ENCODE measurements around the gene GIGYF2. TPM values are rescaled to one million over a fixed set of nuclear protein-coding genes. Genes with fewer than 3 reads are reported as not detected.

Gene GIGYF2
- total and polyA plus RNA-seq, 4 donors = 10.6 to 50.5 (median 26.7) TPM

GRCh38 chr2:232861353-232861752, 164.2 kb downstream of the GIGYF2 start:
- WGBS = 72% methylated on average over 5 of the region's 5 CpGs

GRCh38 chr2:232863996-232864395, 166.9 kb downstream of the GIGYF2 start:
- Histone ChIP-seq H3K27ac (ENCODE audit: low read depth in 1 of 2, low read length in 2 of 2) (no peak overlapping the region), H3K9me3 (ENCODE audit: control insufficient read depth in 4 of 4, low read length in 3 of 4) (no peaks in the 10 kb centered on the region), H3K9ac (ENCODE audit: low read depth in 1 of 2, low read length in 2 of 2) (no peak overlapping the region), H3K27me3 (ENCODE audit: control insufficient read depth in 4 of 4, insufficient read depth in 4 of 4, low read length in 3 of 4) (no peaks in the 10 kb centered on the region), H3K4me3 (ENCODE audit: low read depth in 1 of 3, low read length in 3 of 3) (no peak overlapping the region), H3K4me1 (ENCODE audit: control insufficient read depth in 4 of 4, insufficient read depth in 4 of 4, low read length in 3 of 4) (peaks cover 3 to 20% (median 11%) of the 10 kb centered on the region in 4 donors), H3K36me3 (ENCODE audit: control insufficient read depth in 4 of 4, insufficient read depth in 3 of 4, low read depth in 1 of 4, low read length in 3 of 4) (no peaks in the 10 kb centered on the region)
- TF ChIP-seq TAF1 (conservative IDR thresholded peaks at IDR 0.05) (no peak), RAD21 (IDR thresholded peaks at IDR 0.05) (no peak), HNF4G (IDR thresholded peaks at IDR 0.05) (no peak), JUND (IDR thresholded peaks at IDR 0.05) (no peak), EGR1 (IDR thresholded peaks at IDR 0.05; ENCODE audit: low read depth in 2 of 2) (no peak), SP1 (IDR thresholded peaks at IDR 0.05) (no peak), YY1 (IDR thresholded peaks at IDR 0.05) (no peak)
- 98% methylated on average over 2 of the region's 2 CpGs for WGBS
- no peak for DNase-seq (ENCODE audit: low spot score)

More at GRCh38 chr2:232861353-232861752, 164.2 kb downstream of the GIGYF2 start:
- DNase-seq (ENCODE audit: low spot score) = no peak
- TF ChIP-seq SP1 (IDR thresholded peaks at IDR 0.05) (no peak), FOXA1 (IDR thresholded peaks at IDR 0.05) (no peak), JUND (IDR thresholded peaks at IDR 0.05) (no peak), NR2F2 (IDR thresholded peaks at IDR 0.05) (no peak), TAF1 (conservative IDR thresholded peaks at IDR 0.05) (no peak), HNF4A (conservative IDR thresholded peaks at IDR 0.05) (no peak), FOXA2 (IDR thresholded peaks at IDR 0.05) (no peak), ATF3 (IDR thresholded peaks at IDR 0.05) (no peak)
- TF ChIP-seq, protein P1, sequence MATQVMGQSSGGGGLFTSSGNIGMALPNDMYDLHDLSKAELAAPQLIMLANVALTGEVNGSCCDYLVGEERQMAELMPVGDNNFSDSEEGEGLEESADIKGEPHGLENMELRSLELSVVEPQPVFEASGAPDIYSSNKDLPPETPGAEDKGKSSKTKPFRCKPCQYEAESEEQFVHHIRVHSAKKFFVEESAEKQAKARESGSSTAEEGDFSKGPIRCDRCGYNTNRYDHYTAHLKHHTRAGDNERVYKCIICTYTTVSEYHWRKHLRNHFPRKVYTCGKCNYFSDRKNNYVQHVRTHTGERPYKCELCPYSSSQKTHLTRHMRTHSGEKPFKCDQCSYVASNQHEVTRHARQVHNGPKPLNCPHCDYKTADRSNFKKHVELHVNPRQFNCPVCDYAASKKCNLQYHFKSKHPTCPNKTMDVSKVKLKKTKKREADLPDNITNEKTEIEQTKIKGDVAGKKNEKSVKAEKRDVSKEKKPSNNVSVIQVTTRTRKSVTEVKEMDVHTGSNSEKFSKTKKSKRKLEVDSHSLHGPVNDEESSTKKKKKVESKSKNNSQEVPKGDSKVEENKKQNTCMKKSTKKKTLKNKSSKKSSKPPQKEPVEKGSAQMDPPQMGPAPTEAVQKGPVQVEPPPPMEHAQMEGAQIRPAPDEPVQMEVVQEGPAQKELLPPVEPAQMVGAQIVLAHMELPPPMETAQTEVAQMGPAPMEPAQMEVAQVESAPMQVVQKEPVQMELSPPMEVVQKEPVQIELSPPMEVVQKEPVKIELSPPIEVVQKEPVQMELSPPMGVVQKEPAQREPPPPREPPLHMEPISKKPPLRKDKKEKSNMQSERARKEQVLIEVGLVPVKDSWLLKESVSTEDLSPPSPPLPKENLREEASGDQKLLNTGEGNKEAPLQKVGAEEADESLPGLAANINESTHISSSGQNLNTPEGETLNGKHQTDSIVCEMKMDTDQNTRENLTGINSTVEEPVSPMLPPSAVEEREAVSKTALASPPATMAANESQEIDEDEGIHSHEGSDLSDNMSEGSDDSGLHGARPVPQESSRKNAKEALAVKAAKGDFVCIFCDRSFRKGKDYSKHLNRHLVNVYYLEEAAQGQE (IDR thresholded peaks at IDR 0.05) = no peak
- H3K4me1 ChIP-seq (ENCODE audit: control insufficient read depth in 4 of 4, insufficient read depth in 4 of 4, low read length in 3 of 4) = peaks cover 5 to 40% (median 28%) of the 10 kb centered on the region in 4 donors
- no peaks in the 10 kb centered on the region for H3K36me3 ChIP-seq (ENCODE audit: control insufficient read depth in 4 of 4, insufficient read depth in 3 of 4, low read depth in 1 of 4, low read length in 3 of 4)
- no peaks in the 10 kb centered on the region for H3K27me3 ChIP-seq (ENCODE audit: control insufficient read depth in 4 of 4, insufficient read depth in 4 of 4, low read length in 3 of 4)
- H3K9ac ChIP-seq (ENCODE audit: low read depth in 1 of 2, low read length in 2 of 2) = no peak overlapping the region
- no peaks in the 10 kb centered on the region for H3K9me3 ChIP-seq (ENCODE audit: control insufficient read depth in 4 of 4, low read length in 3 of 4)
- peak overlapping the region; percentile 71 to 94 for H3K27ac ChIP-seq (ENCODE audit: low read depth in 1 of 2, low read length in 2 of 2)
- no peak overlapping the region for H3K4me3 ChIP-seq (ENCODE audit: low read depth in 1 of 3, low read length in 3 of 3)

DNA sequence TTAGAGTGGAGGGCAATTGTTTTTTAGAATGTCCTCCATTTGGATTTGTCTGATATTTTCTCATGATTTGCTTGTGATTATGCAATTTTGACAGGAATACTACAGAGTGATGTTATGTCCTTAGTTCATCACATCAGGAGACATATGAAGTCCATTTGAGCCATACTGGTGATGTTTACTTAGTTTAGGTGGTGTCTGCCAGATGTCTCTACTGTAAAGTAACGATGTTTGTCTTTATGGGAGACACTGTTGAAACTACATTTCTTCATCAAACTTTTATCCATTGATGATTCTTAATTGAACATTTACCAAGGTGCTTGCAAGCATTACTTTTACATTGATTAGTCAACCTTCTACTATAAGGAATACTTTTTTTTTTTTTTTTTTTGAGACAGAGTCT, 168.0 kb downstream of the GIGYF2 start:
- Histone ChIP-seq H3K4me1 (ENCODE audit: control insufficient read depth in 4 of 4, insufficient read depth in 4 of 4, low read length in 3 of 4) (peaks cover 1 to 14% (median 11%) of the 10 kb centered on the region in 4 donors), H3K27ac (ENCODE audit: low read depth in 1 of 2, low read length in 2 of 2) (no peak overlapping the region), H3K9me3 (ENCODE audit: control insufficient read depth in 4 of 4, low read length in 3 of 4) (no peaks in the 10 kb centered on the region), H3K9ac (ENCODE audit: low read depth in 1 of 2, low read length in 2 of 2) (no peak overlapping the region), H3K4me3 (ENCODE audit: low read depth in 1 of 3, low read length in 3 of 3) (no peak overlapping the region), H3K27me3 (ENCODE audit: control insufficient read depth in 4 of 4, insufficient read depth in 4 of 4, low read length in 3 of 4) (no peaks in the 10 kb centered on the region), H3K36me3 (ENCODE audit: control insufficient read depth in 4 of 4, insufficient read depth in 3 of 4, low read depth in 1 of 4, low read length in 3 of 4) (no peaks in the 10 kb centered on the region)
- DNase-seq (ENCODE audit: low spot score) = no peak
- WGBS = 92% methylated on average over 1 of the region's 1 CpG
- TF ChIP-seq TAF1 (conservative IDR thresholded peaks at IDR 0.05) (no peak), YY1 (IDR thresholded peaks at IDR 0.05) (no peak), FOXA2 (IDR thresholded peaks at IDR 0.05) (no peak), JUND (IDR thresholded peaks at IDR 0.05) (no peak), ATF3 (IDR thresholded peaks at IDR 0.05) (no peak), NR2F2 (IDR thresholded peaks at IDR 0.05) (no peak), FOXA1 (IDR thresholded peaks at IDR 0.05) (no peak), SP1 (IDR thresholded peaks at IDR 0.05) (no peak), HNF4A (conservative IDR thresholded peaks at IDR 0.05) (no peak), HNF4G (IDR thresholded peaks at IDR 0.05) (no peak), RXRA (IDR thresholded peaks at IDR 0.05) (no peak), GABPA (IDR thresholded peaks at IDR 0.05 in 1 of 2, conservative IDR thresholded peaks at IDR 0.05 in 1 of 2) (no peak)
- TF ChIP-seq, protein P2, sequence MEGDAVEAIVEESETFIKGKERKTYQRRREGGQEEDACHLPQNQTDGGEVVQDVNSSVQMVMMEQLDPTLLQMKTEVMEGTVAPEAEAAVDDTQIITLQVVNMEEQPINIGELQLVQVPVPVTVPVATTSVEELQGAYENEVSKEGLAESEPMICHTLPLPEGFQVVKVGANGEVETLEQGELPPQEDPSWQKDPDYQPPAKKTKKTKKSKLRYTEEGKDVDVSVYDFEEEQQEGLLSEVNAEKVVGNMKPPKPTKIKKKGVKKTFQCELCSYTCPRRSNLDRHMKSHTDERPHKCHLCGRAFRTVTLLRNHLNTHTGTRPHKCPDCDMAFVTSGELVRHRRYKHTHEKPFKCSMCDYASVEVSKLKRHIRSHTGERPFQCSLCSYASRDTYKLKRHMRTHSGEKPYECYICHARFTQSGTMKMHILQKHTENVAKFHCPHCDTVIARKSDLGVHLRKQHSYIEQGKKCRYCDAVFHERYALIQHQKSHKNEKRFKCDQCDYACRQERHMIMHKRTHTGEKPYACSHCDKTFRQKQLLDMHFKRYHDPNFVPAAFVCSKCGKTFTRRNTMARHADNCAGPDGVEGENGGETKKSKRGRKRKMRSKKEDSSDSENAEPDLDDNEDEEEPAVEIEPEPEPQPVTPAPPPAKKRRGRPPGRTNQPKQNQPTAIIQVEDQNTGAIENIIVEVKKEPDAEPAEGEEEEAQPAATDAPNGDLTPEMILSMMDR (IDR thresholded peaks at IDR 0.05; ENCODE audit: low read depth, low read length, missing input control) = no peak
- TF ChIP-seq, protein P3, sequence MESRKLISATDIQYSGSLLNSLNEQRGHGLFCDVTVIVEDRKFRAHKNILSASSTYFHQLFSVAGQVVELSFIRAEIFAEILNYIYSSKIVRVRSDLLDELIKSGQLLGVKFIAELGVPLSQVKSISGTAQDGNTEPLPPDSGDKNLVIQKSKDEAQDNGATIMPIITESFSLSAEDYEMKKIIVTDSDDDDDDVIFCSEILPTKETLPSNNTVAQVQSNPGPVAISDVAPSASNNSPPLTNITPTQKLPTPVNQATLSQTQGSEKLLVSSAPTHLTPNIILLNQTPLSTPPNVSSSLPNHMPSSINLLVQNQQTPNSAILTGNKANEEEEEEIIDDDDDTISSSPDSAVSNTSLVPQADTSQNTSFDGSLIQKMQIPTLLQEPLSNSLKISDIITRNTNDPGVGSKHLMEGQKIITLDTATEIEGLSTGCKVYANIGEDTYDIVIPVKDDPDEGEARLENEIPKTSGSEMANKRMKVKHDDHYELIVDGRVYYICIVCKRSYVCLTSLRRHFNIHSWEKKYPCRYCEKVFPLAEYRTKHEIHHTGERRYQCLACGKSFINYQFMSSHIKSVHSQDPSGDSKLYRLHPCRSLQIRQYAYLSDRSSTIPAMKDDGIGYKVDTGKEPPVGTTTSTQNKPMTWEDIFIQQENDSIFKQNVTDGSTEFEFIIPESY (IDR thresholded peaks at IDR 0.05) = no peak
- TF ChIP-seq, protein P4, sequence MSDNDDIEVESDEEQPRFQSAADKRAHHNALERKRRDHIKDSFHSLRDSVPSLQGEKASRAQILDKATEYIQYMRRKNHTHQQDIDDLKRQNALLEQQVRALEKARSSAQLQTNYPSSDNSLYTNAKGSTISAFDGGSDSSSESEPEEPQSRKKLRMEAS (IDR thresholded peaks at IDR 0.05) = no peak
